HepG2 (cell line): ENCODE data around the gene CPT1A. TPM values are rescaled to one million over a fixed set of nuclear protein-coding genes. Genes with fewer than 3 reads are reported as not detected.

ENCODE experiments used
- ATAC-seq: fragments of 200-7000 bp; cut with Tn5 transposase; 3 replicates; pipeline ENCODE4 v1.9.1; 2020; ENCODE audit warnings: mild to moderate bottlenecking, moderate library complexity
- BruUV-seq: library from RNA; stranded (reverse); fragments of 400-500 nt; replicated peaks from 2 replicates; lab custom pipeline; 2021; lab: Mats Ljungman, UMichigan
- CTCF ChIA-PET: fragments of 300-600 bp; formaldehyde crosslinking; extraction: SDS; loops from one replicate; lab custom pipeline; 2021; ENCODE audit warnings: low total read pairs, inconsistent platforms, low intra/inter-chr PET ratio; lab: Yijun Ruan, JAX
- POLR2A ChIA-PET: fragments of 350-600 bp; sonication (Branson Sonifier 250); formaldehyde crosslinking; loops from one replicate; lab custom pipeline; 2020; ENCODE audit warnings: antibody characterized with exemption, inconsistent platforms; lab: Yijun Ruan, JAX
- DNase-seq: peaks from one replicate; pipeline ENCODE4 v3.0.0-alpha.2; 2015; ENCODE audit warnings: low spot score
- FAIRE-seq: peaks from 3 replicates; lab custom pipeline; 2011; peaks lifted over from hg19 to GRCh38; lab: Jason Lieb, UNC
- H2AFZ ChIP-seq: one replicate; pipeline ENCODE4 v1.6.1; 2011; ENCODE audit warnings: low read length, inconsistent platforms
- H3K27ac ChIP-seq: fragments of 300-600 bp; 3 replicates; pipeline ENCODE4 v1.8.0; 2011; ENCODE audit warnings: mixed run types, mild to moderate bottlenecking, mixed read lengths, low read length, inconsistent platforms; ENCODE audit not compliant: insufficient read depth; ENCODE audit errors: extremely low read length
- H3K27me3 ChIP-seq, 2 experiments: fragments of 200-600 bp in 1 of 2; 2 replicates in 1 of 2; 3 replicates in 1 of 2; pipeline versions ENCODE4 v1.6.0 to v1.8.0; 2011; ENCODE audit warnings: low read length in 2 of 2, mild to moderate bottlenecking in 2 of 2, moderate library complexity in 2 of 2, inconsistent platforms in 1 of 2; ENCODE audit not compliant: insufficient read depth in 2 of 2, control insufficient read depth in 1 of 2
- H3K36me3 ChIP-seq, 2 experiments: fragments of 200-600 bp in 1 of 2; replicated peaks in 1 of 2; 2 replicates in 1 of 2; 3 replicates in 1 of 2; pipeline versions ENCODE4 v1.5.1 to v1.8.0; 2011; ENCODE audit warnings: low read length in 2 of 2, inconsistent platforms in 1 of 2; ENCODE audit not compliant: insufficient read depth in 2 of 2, control insufficient read depth in 1 of 2
- H3K4me1 ChIP-seq: 2 replicates; pipeline ENCODE4 v1.5.1; 2012; ENCODE audit warnings: low read length, inconsistent platforms; ENCODE audit not compliant: insufficient read depth
- H3K4me2 ChIP-seq: 2 replicates; pipeline ENCODE4 v1.6.0; 2011; ENCODE audit warnings: low read depth, low read length, inconsistent platforms
- H3K4me3 ChIP-seq, 3 experiments: fragments of 200-600 bp in 1 of 3; sonication (generic), shearing (Covaris generic) in 1 of 3; replicated peaks in 1 of 3; 2 replicates each; pipeline ENCODE4 v1.5.1; 2011 to 2016; ENCODE audit warnings: low read length in 3 of 3, inconsistent platforms in 2 of 3, low read depth in 2 of 3, mild to moderate bottlenecking in 2 of 3, control low read depth in 1 of 3, mixed read lengths in 1 of 3; ENCODE audit not compliant: insufficient read depth in 1 of 3
- H3K79me2 ChIP-seq: one replicate; pipeline ENCODE4 v1.6.1; 2011; ENCODE audit warnings: low read length, inconsistent platforms; ENCODE audit not compliant: insufficient read depth
- H3K9ac ChIP-seq: 2 replicates; pipeline ENCODE4 v1.6.0; 2011; ENCODE audit warnings: mild to moderate bottlenecking, low read depth, low read length, inconsistent platforms; ENCODE audit not compliant: insufficient read depth
- H3K9me3 ChIP-seq: 2 replicates; pipeline ENCODE4 v1.5.1; 2012; ENCODE audit warnings: mild to moderate bottlenecking, low read length
- H4K20me1 ChIP-seq: 2 replicates; pipeline ENCODE4 v1.6.0; 2011; ENCODE audit warnings: inconsistent platforms, mild to moderate bottlenecking, low read length, moderate library complexity; ENCODE audit not compliant: insufficient read depth
- ISL2 ChIP-seq: sonication (generic); formaldehyde crosslinking; IDR thresholded peaks from 2 replicates; pipeline ENCODE4 v1.5.0; 2020; ENCODE audit warnings: missing genetic modification reagents
- KAT2B ChIP-seq: fragments of 150-350 bp; IDR thresholded peaks from 2 replicates; pipeline ENCODE4 v1.6.1; 2014; ENCODE audit warnings: low read depth, low read length, borderline replicate concordance
- MED8 ChIP-seq: sonication (generic); formaldehyde crosslinking; IDR thresholded peaks from 2 replicates; pipeline ENCODE4 v1.8.1; 2023; ENCODE audit warnings: mild to moderate bottlenecking, missing genetic modification reagents; ENCODE audit not compliant: insufficient replicate concordance
- RERE ChIP-seq: IDR thresholded peaks from 2 replicates; pipeline ENCODE4 v1.6.1; 2016; ENCODE audit warnings: low read depth, missing genetic modification reagents, missing compliant biosample characterization
- ZNF543 ChIP-seq: sonication (generic); formaldehyde crosslinking; IDR thresholded peaks from 2 replicates; pipeline ENCODE4 v1.4.0; 2020; ENCODE audit warnings: mild to moderate bottlenecking, missing genetic modification reagents
- ZNF891 ChIP-seq: sonication (generic); formaldehyde crosslinking; IDR thresholded peaks from 2 replicates; pipeline ENCODE4 v1.5.0; 2020; ENCODE audit warnings: mild to moderate bottlenecking, missing genetic modification reagents
- WGBS: methylation state at CpG from one replicate; pipeline ENCODE4 v1.1.6; 2017; ENCODE audit warnings: low lambda C conversion rate; 5-methylcytosine and 5-hydroxymethylcytosine counted together
- in situ Hi-C: cut with HindIII; loops from 2 replicates; pipeline ENCODE4 v1.10.0; 2017; ENCODE audit warnings: low pct_unique_long_range_greater_than_20kb; ENCODE audit not compliant: extremely low pct_ligation_motif_present
- intact Hi-C: fragments of 100-400 bp; cut with micrococcal nuclease; formaldehyde crosslinking; loops from one replicate; pipeline ENCODE4 v1.10.0; 2022; ENCODE audit not compliant: unreplicated experiment
- polyA plus RNA-seq, 8 experiments: library from polyadenylated mRNA; depleted of rRNA in 3 of 8; stranded (reverse) in 7 of 8; unstranded in 1 of 8; fragments of >200 nt; fragmentation: Illumina TruSeq in 4 of 8; extraction: Trizol in 4 of 8; gene quantifications; 2 replicates each; pipeline versions ENCODE4 v1.2.1 to v1.2.3, GENCODE V29; 2011 to 2016; ENCODE audit warnings: low read depth in 4 of 8, missing spikeins in 1 of 8, mixed read lengths in 1 of 8; ENCODE audit not compliant: insufficient read depth in 1 of 8
- total RNA-seq, 5 experiments: library from RNA; depleted of rRNA; stranded (reverse); fragments of >200 nt; fragmentation: Illumina TruSeq; extraction: Trizol; gene quantifications; 2 replicates each; pipeline ENCODE4 v1.2.3, GENCODE V29; 2016; ENCODE audit warnings: low read depth in 1 of 5

CPT1A gene
- total and polyA plus RNA-seq, 2 of the 13 experiments (the other 11 are each of a cell fraction or from before 2014, with no cell fraction given), result 7.0 to 7.1 TPM

DNA sequence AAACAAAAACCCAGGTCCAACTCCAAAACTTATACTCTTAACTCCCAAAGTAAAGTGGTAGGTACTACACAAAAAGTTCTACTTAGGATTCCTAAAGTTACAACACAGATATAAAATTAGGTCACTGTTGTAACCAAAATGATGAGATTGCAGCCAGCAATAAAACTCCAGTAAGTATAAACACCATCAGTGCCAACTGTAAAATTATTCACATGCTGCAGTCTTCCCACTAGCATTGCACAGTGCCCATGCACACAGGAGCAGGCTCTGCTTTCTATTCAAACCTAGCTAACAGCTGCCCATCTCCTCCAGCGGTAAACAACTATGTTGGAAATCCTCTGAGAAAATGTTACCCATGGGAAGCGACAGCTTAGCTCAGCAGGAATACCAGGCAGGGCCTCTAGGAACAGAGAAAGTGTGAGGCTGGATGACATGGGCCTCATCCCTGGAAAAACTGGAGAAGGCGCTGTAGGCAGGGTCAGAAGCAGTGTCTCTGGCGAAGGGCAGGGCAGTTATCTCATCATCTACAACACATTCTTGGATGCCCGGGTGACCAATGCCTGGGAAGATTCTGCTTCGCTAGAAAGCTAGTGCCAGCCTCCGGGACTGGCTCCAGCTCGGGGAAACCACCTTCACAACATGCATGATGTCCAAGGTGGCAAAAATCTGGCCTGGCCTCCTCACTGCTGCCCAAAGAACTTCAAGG is 9.1 kb downstream of the CPT1A start:
- H3K27ac ChIP-seq, result no peak overlapping the region
- intact Hi-C loops, result no loop called here
- WGBS, result 96% methylated on average over 5 of the region's 8 CpGs
- peaks cover 0 to 2% of the 10 kb centered on the region in 2 experiments; a peak in 1 of 5 replicates for H3K36me3 ChIP-seq
- no peak for FAIRE-seq
- no peak overlapping the region for H3K9ac ChIP-seq
- in situ Hi-C loops, result no loop called here
- no peaks in the 10 kb centered on the region; a peak in 1 of 5 replicates for H3K27me3 ChIP-seq
- H2AFZ ChIP-seq, result no peak overlapping the region
- H4K20me1 ChIP-seq, result 0 out of 2 replicates have a peak, but pooled peaks cover 2% of the 10 kb centered on the region
- peaks cover 25% of the 10 kb centered on the region for H3K4me1 ChIP-seq
- no peaks in the 10 kb centered on the region for H3K9me3 ChIP-seq
- no peak for ATAC-seq
- ChIA-PET CTCF (no interaction called here), POLR2A (interaction anchor here (1.2 kb wide), 1 partner anchor 11 kb away, joined by 3 read pairs; no protein-coding TSS in a partner anchor)
- TF ChIP-seq RERE (CRISPR knock-in tag) (no peak), ZNF891 (CRISPR knock-in tag) (no peak), ZNF543 (CRISPR knock-in tag) (no peak), MED8 (CRISPR knock-in tag) (no peak), KAT2B (no peak), ISL2 (CRISPR knock-in tag) (no peak)
- no peak for DNase-seq
- H3K4me3 ChIP-seq, result no peak overlapping the region
- BruUV-seq, result no TSS peak
- H3K79me2 ChIP-seq, result no peaks in the 10 kb centered on the region
- no peak overlapping the region for H3K4me2 ChIP-seq
